ENCODE measurements around the gene SPRED1.
"Not testable (repeated sequence)": the region's sequence is repeated elsewhere in the genome, so short reads cannot be mapped to it uniquely, and the experiment has no call there.

Gene SPRED1

DNA sequence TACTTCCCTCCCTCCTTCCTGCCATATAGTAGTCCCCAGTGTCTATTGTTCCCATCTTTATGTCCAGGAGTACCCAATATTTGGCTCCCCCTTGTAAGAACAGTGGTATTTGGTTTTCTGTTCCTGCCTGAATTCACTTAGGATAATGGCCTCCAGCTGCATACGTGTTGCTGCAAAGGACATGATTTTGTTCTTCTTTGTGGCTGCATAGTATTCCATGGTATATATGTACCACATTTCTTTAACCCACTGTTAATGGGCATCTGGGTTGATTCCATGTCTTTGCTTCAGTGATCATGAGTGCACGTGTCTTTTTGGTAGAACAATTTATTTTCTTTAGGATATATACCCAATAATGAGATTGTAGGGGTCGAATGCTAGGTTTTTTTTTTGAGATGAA lies 19.3 kb downstream of the SPRED1 start:
- no peak overlapping the region for H3K4me3 ChIP-seq (ENCODE audit: low read depth, low read length)
- TF ChIP-seq, protein P1, sequence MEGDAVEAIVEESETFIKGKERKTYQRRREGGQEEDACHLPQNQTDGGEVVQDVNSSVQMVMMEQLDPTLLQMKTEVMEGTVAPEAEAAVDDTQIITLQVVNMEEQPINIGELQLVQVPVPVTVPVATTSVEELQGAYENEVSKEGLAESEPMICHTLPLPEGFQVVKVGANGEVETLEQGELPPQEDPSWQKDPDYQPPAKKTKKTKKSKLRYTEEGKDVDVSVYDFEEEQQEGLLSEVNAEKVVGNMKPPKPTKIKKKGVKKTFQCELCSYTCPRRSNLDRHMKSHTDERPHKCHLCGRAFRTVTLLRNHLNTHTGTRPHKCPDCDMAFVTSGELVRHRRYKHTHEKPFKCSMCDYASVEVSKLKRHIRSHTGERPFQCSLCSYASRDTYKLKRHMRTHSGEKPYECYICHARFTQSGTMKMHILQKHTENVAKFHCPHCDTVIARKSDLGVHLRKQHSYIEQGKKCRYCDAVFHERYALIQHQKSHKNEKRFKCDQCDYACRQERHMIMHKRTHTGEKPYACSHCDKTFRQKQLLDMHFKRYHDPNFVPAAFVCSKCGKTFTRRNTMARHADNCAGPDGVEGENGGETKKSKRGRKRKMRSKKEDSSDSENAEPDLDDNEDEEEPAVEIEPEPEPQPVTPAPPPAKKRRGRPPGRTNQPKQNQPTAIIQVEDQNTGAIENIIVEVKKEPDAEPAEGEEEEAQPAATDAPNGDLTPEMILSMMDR (IDR thresholded peaks at IDR 0.05; ENCODE audit: low read depth, low read length, missing control alignments): no peak
- no peak for DNase-seq (ENCODE audit: low read depth)
- in situ Hi-C loops (cut with HindIII; ENCODE audit: low sequenced_read_pairs): no loop called here

DNA sequence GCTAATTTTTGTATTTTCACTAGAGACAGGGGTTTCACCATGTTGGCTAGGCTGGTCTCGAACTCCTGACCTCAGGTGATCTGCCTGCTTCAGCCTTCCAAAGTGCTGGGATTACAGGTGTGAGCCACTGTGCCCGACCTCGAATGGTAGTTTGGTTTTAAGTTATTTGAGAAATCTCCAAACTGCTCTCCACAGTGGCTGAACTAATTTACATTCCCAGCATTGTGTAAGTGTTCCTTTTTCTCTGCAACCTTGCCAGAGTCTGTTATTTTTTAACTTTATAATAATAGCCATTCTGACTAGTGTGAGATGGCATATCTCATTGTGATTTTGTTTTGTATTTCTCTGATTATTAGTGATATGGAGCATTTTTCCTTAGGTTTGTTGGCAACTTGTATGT lies 19.8 kb downstream of the SPRED1 start:
- DNase-seq (ENCODE audit: low read depth); H3K4me3 ChIP-seq (ENCODE audit: low read depth, low read length); in situ Hi-C loops (cut with HindIII; ENCODE audit: low sequenced_read_pairs): not testable (repeated sequence)

DNA sequence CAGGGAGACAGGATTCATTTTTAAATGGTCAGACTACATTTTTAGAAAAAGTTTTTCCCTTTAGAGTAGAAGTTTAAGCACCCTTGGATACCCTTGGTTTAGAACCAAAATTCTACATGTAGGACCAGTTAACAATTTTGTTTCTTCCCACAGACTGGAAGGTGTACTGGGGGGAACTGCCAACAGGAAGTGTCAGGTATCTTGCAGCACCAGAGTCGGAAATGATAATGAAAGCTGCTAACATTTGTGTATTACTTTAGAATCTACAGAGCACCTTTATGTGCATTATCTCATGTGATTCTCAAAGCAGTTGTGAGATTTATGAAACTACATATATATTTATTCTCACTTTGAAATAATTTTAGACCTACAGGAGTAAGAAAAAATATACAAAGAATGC lies 21.5 kb downstream of the SPRED1 start:
- in situ Hi-C loops (cut with HindIII; ENCODE audit: low sequenced_read_pairs): no loop called here
- DNase-seq (ENCODE audit: low read depth): no peak
- TF ChIP-seq, protein P1 (IDR thresholded peaks at IDR 0.05; ENCODE audit: low read depth, low read length, missing control alignments): no peak
- H3K4me3 ChIP-seq (ENCODE audit: low read depth, low read length): no peak overlapping the region

DNA sequence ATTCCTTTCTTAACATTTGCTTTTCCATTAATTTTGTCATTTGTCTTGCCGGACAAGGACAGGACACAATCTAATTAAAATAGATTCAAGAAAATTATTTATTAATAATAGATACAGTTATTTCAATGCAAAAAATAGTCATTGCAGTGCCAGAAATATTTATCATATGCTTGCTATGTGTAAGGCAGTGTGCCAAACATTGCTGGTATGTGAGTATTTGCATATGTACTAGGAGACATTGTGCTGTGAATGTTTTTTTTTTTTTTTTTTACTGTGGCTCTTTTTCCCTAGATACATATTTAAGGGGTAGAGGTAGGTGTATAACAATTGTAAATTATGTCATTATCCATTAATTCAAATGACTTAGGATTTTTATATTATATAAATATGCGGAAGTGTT lies 23.3 kb downstream of the SPRED1 start:
- in situ Hi-C loops (cut with HindIII; ENCODE audit: low sequenced_read_pairs): no loop called here
- no peak overlapping the region for H3K4me3 ChIP-seq (ENCODE audit: low read depth, low read length)
- no peak for DNase-seq (ENCODE audit: low read depth)
- TF ChIP-seq, protein P1 (IDR thresholded peaks at IDR 0.05; ENCODE audit: low read depth, low read length, missing control alignments): no peak

DNA sequence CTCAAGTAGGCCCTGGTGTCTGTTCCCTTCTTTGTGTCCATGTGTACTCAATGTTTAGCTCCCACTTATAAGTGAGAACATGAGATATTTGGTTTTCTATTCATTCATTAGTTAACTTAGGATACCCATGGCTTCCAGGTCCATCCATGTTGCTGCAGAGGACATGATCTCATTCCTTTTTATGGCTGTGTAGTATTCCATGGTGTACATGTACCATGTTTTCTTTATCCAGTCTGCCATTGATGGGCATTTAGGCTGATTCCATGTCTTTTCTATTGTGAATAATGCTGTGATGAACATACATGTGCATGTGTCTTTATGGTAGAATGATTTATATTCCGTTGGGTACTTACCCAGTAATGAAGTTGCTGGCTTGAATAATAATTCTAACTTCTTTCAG lies 24.6 kb downstream of the SPRED1 start:
- in situ Hi-C loops (cut with HindIII; ENCODE audit: low sequenced_read_pairs); DNase-seq (ENCODE audit: low read depth); H3K4me3 ChIP-seq (ENCODE audit: low read depth, low read length): not testable (repeated sequence)

DNA sequence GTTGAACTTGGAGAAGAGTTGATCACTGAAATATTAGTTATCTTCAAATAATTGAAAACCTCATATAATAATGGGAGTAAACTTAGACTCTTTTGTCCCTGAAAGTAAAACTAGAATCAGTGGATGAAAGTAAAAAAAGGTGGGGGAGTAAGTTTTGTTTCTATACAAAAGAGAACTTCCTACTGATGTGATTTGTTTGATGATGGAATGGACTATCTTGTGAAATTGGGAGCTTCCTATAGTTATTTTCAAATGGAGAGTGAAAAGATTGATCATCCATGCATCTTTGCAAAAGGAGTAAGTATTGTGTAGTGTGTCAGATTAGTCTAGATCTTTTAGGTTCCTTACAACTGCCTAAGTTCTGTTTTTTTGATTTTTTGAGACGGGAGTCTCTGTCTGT lies 28.4 kb downstream of the SPRED1 start:
- in situ Hi-C loops (cut with HindIII; ENCODE audit: low sequenced_read_pairs): no loop called here
- TF ChIP-seq, protein P1 (IDR thresholded peaks at IDR 0.05; ENCODE audit: low read depth, low read length, missing control alignments): no peak
- H3K4me3 ChIP-seq (ENCODE audit: low read depth, low read length): no peak overlapping the region
- no peak for DNase-seq (ENCODE audit: low read depth)

DNA sequence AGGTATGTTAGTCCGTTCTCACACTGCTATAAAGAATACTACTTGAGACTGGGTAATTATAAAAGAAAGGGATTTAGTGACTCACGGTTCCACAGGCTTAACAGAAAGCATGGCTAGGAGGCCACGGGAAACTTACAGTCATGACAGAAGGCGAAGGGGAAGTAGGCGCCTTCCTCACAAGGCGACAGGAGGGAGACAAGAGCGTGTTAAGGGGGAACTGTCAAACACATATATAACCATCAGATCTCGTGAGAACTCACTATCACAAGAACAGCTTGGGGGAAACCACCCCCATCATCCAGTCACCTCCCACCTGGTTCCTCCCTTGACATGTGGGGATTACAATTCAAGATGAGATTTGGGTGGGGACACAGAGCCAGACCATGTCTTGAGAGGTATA lies 30.4 kb downstream of the SPRED1 start:
- H3K4me3 ChIP-seq (ENCODE audit: low read depth, low read length): no peak overlapping the region
- TF ChIP-seq, protein P1 (IDR thresholded peaks at IDR 0.05; ENCODE audit: low read depth, low read length, missing control alignments): no peak
- DNase-seq (ENCODE audit: low read depth): no peak
- in situ Hi-C loops (cut with HindIII; ENCODE audit: low sequenced_read_pairs): no loop called here

DNA sequence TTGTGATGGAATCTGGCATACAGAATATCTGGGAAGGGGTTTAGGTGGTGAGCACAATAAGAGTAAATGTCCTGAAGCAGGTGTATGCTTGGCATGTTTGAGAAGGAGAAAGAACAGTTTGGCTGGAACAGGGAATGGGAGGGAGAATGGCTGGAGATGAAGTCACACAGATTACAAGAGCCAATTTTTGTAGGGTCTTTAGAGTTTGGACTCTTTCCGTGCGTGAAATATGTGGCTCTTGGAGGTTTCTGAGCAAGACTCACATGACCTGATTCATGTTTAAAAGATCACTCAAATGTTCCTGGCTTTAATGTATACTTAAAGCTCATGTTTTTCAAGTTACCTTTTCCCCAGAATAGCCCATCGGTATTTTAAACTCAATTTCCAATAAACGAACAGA lies 32.8 kb downstream of the SPRED1 start:
- in situ Hi-C loops (cut with HindIII; ENCODE audit: low sequenced_read_pairs): no loop called here
- TF ChIP-seq, protein P1 (IDR thresholded peaks at IDR 0.05; ENCODE audit: low read depth, low read length, missing control alignments): no peak
- no peak overlapping the region for H3K4me3 ChIP-seq (ENCODE audit: low read depth, low read length)
- no peak for DNase-seq (ENCODE audit: low read depth)

Data from astrocyte of the cerebellum (primary cell).